Measurements from ENCODE around the gene TEAD4.
"Not testable (repeated sequence)": the region's sequence is repeated elsewhere in the genome, so short reads cannot be mapped to it uniquely, and the experiment has no call there.

The TEAD4 gene

GRCh38 chr12:3061501-3062215 is 102.5 kb downstream of the TEAD4 start:
- TF ChIP-seq, protein P1, sequence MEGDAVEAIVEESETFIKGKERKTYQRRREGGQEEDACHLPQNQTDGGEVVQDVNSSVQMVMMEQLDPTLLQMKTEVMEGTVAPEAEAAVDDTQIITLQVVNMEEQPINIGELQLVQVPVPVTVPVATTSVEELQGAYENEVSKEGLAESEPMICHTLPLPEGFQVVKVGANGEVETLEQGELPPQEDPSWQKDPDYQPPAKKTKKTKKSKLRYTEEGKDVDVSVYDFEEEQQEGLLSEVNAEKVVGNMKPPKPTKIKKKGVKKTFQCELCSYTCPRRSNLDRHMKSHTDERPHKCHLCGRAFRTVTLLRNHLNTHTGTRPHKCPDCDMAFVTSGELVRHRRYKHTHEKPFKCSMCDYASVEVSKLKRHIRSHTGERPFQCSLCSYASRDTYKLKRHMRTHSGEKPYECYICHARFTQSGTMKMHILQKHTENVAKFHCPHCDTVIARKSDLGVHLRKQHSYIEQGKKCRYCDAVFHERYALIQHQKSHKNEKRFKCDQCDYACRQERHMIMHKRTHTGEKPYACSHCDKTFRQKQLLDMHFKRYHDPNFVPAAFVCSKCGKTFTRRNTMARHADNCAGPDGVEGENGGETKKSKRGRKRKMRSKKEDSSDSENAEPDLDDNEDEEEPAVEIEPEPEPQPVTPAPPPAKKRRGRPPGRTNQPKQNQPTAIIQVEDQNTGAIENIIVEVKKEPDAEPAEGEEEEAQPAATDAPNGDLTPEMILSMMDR (IDR thresholded peaks at IDR 0.05; ENCODE audit: control extremely low read depth, extremely low read depth, low read depth, missing control alignments): no peak
- ChIA-PET CTCF (interaction anchor here (4.1 kb wide), 1 partner anchor 12 kb away, joined by 26 read pairs; no protein-coding TSS in a partner anchor), POLR2A (no interaction called here)
- DNase-seq (ENCODE audit: extremely low spot score): no peak

- POLR2A ChIA-PET: no interaction called here
- TF ChIP-seq, protein P1 (IDR thresholded peaks at IDR 0.05; ENCODE audit: control extremely low read depth, extremely low read depth, low read depth, missing control alignments): no peak
- DNase-seq (ENCODE audit: extremely low spot score): no peak
- CTCF ChIA-PET: interaction anchor here (3.2 kb wide), 1 partner anchor 8 kb away, joined by 14 read pairs; no protein-coding TSS in a partner anchor
These were observed 106.1 kb downstream of the TEAD4 start for GRCh38 chr12:3065300-3065699.

DNA sequence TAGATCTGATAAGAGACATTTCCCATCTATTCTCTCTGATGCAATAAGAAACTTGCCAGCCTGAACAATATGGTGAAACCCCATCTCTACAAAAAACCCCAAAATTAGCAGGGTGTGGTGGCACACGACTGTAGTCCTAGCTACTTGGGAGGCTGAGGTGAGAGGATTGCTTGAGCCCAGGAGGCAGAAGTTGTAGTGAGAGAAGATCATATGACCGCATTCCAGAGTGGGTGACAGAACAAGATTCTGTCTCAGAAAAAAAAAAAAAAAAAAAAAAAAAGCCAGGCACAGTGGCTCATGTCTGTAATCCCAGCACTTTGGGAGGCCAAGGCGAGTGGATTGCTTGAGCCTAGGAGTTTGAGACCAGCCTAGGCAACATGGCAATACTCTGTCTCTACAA is 106.6 kb downstream of the TEAD4 start:
- DNase-seq (ENCODE audit: extremely low spot score); POLR2A ChIA-PET; CTCF ChIA-PET: not testable (repeated sequence)

- DNase-seq (ENCODE audit: extremely low spot score): no peak
- ChIA-PET POLR2A (no interaction called here), CTCF (interaction anchor here (0.5 to 1.0 kb wide), 3 partner anchors 11 to 206 kb away, joined by 3 read pairs; no protein-coding TSS in a partner anchor)
- TF ChIP-seq, protein P1 (IDR thresholded peaks at IDR 0.05; ENCODE audit: control extremely low read depth, extremely low read depth, low read depth, missing control alignments): no peak
These were observed 110.5 kb downstream of the TEAD4 start for GRCh38 chr12:3069714-3070113.

- POLR2A ChIA-PET: no interaction called here
- CTCF ChIA-PET: interaction anchor here (0.9 to 1.4 kb wide), 4 partner anchors 11 to 206 kb away, joined by 3 to 5 read pairs (median 4); no protein-coding TSS in a partner anchor
These were observed 111.9 kb downstream of the TEAD4 start for GRCh38 chr12:3071107-3071506.

GRCh38 chr12:3071710-3072109 is 112.5 kb downstream of the TEAD4 start:
- TF ChIP-seq, protein P1 (IDR thresholded peaks at IDR 0.05; ENCODE audit: control extremely low read depth, extremely low read depth, low read depth, missing control alignments): no peak
- no peak for DNase-seq (ENCODE audit: extremely low spot score)
- ChIA-PET POLR2A (no interaction called here), CTCF (interaction anchor here (1.4 kb wide), 1 partner anchor 30 kb away, joined by 4 read pairs; no protein-coding TSS in a partner anchor)

More at GRCh38 chr12:3071107-3071506, 111.9 kb downstream of the TEAD4 start:
- TF ChIP-seq, protein P1 (IDR thresholded peaks at IDR 0.05; ENCODE audit: control extremely low read depth, extremely low read depth, low read depth, missing control alignments): no peak
- no peak for DNase-seq (ENCODE audit: extremely low spot score)

Measured in GM10248 (cell line).